ENCODE data around the gene AOX1.

DNA sequence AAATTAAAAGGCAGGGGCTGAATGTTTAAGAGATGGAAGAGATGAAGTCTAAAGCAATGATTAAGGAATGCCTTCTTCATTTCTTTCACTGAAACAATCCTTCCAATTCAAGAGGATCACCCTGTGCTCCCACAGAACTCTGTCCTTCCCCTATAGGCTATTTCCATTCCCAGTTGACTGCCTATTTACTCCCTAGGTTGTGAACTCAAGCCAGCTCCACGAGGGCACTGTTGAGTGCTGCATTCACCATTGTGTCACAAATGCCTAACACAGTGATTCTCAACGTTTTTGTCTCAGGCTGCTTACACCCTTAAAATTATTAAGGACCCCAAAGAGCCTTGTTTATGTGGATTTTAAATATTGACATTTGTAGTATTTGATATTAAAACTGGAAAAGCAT, 112.4 kb downstream of the AOX1 start:
- no peak for TF ChIP-seq PRDM1 (tag by site-specific recombination; IDR thresholded peaks at IDR 0.05)
- no peak for TF ChIP-seq ZNF350 (tag by site-specific recombination; IDR thresholded peaks at IDR 0.05)
- no peak for TF ChIP-seq KLF9 (tag by site-specific recombination; IDR thresholded peaks at IDR 0.05; ENCODE audit: low read depth)
- no peak for TF ChIP-seq ZNF473 (tag by site-specific recombination; IDR thresholded peaks at IDR 0.05)
- TF ChIP-seq YY1 (tag by site-specific recombination; IDR thresholded peaks at IDR 0.05), result no peak
- TF ChIP-seq ZNF114 (tag by site-specific recombination; IDR thresholded peaks at IDR 0.05), result no peak
- TF ChIP-seq ZNF366 (tag by site-specific recombination; conservative IDR thresholded peaks at IDR 0.05), result no peak
